Measurements from ENCODE around the gene MS4A8.
"Not testable (repeated sequence)": the region's sequence is repeated elsewhere in the genome, so short reads cannot be mapped to it uniquely, and the experiment has no call there.

The MS4A8 gene

GRCh38 chr11:60699284-60699691, at the start of gene MS4A8:
Gene MS4A8 (plus strand): TSS chr11:60699612. CDS start chr11:60700861, 1,249 bp downstream.
- DNase-seq (ENCODE audit: low read depth), result no peak

- no peak for DNase-seq (ENCODE audit: low read depth)
These were observed 41.5 kb upstream of the MS4A8 start for GRCh38 chr11:60657888-60658287.

GRCh38 chr11:60658409-60658808, 41.0 kb upstream of the MS4A8 start:
- DNase-seq (ENCODE audit: low read depth), result no peak

- no peak for DNase-seq (ENCODE audit: low read depth)
These were observed 27.2 kb upstream of the MS4A8 start for GRCh38 chr11:60672255-60672654.

GRCh38 chr11:60678231-60678630, 21.2 kb upstream of the MS4A8 start:
- DNase-seq (ENCODE audit: low read depth), result not testable (repeated sequence)

- DNase-seq (ENCODE audit: low read depth), result no peak
These were observed 19.5 kb upstream of the MS4A8 start for GRCh38 chr11:60679879-60680278.

- no peak for DNase-seq (ENCODE audit: low read depth)
These were observed 18.8 kb upstream of the MS4A8 start for GRCh38 chr11:60680455-60681119.

- DNase-seq (ENCODE audit: low read depth), result not testable (repeated sequence)
These were observed 14.9 kb upstream of the MS4A8 start for GRCh38 chr11:60684541-60684848.

GRCh38 chr11:60691661-60692060, 7.8 kb upstream of the MS4A8 start:
- no peak for DNase-seq (ENCODE audit: low read depth)

- DNase-seq (ENCODE audit: low read depth), result no peak
These were observed 524 bp downstream of the MS4A8 start for GRCh38 chr11:60699936-60700335.

- no peak for DNase-seq (ENCODE audit: low read depth)
These were observed 1.5 kb downstream of the MS4A8 start for GRCh38 chr11:60700689-60701468.

GRCh38 chr11:60701469-60701818, 2.0 kb downstream of the MS4A8 start:
- no peak for DNase-seq (ENCODE audit: low read depth)

GRCh38 chr11:60703374-60703773, 4.0 kb downstream of the MS4A8 start:
- DNase-seq (ENCODE audit: low read depth), result no peak

GRCh38 chr11:60705895-60706294, 6.5 kb downstream of the MS4A8 start:
- no peak for DNase-seq (ENCODE audit: low read depth)

GRCh38 chr11:60706931-60707330, 7.5 kb downstream of the MS4A8 start:
- no peak for DNase-seq (ENCODE audit: low read depth)

GRCh38 chr11:60710482-60710881, 11.1 kb downstream of the MS4A8 start:
- DNase-seq (ENCODE audit: low read depth), result no peak

GRCh38 chr11:60711276-60711675, 11.9 kb downstream of the MS4A8 start:
- no peak for DNase-seq (ENCODE audit: low read depth)

GRCh38 chr11:60713423-60713822, 14.0 kb downstream of the MS4A8 start:
- DNase-seq (ENCODE audit: low read depth), result not testable (repeated sequence)

- DNase-seq (ENCODE audit: low read depth), result no peak
These were observed 18.5 kb downstream of the MS4A8 start for GRCh38 chr11:60717956-60718355.

GRCh38 chr11:60718524-60719316, 19.3 kb downstream of the MS4A8 start:
- DNase-seq (ENCODE audit: low read depth), result no peak

GRCh38 chr11:60719391-60719790, 20.0 kb downstream of the MS4A8 start:
- no peak for DNase-seq (ENCODE audit: low read depth)

GRCh38 chr11:60720460-60720859, 21.0 kb downstream of the MS4A8 start:
- no peak for DNase-seq (ENCODE audit: low read depth)

GRCh38 chr11:60724420-60724819, 25.0 kb downstream of the MS4A8 start, which contains the start of gene MS4A18:
Gene MS4A18 (plus strand): TSS chr11:60724720.
- no peak for DNase-seq (ENCODE audit: low read depth)

Measured in stimulated activated CD8-positive, alpha-beta memory T cell treated with anti-CD3 and anti-CD28 coated beads, Interleukin-15, amount 100 ng/mL, for 24 hours (primary cell).